Measurements from ENCODE around the gene FBN3.

GRCh38 chr19:8110931-8111330 is 38.5 kb downstream of the FBN3 start:
- TF ChIP-seq GATA2 (IDR thresholded peaks at IDR 0.05; ENCODE audit: low read depth, low read length): no peak
- no peak for TF ChIP-seq GATA3 (IDR thresholded peaks at IDR 0.05; ENCODE audit: low read depth, low read length)

Measured in SH-SY5Y (cell line).